ENCODE measurements around the gene TMEM184C.

DNA sequence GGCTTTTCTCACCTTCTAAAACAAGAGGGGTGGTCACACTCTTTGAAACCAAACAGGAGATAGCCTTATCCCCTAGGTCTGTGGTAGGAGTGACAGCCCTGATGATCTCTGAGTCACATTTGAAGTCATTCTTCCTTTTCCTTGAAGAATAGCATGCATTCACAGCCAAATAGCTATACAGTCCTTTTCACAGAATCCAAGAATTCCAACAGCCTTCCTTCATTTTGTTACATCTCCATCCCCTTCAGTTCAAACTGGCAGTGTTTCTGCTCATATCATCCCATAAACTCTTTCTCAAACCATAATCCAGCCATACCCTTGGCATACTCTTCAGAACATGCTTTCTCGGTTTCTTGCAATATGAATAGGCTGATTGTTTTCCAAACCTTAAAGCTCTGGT is 33.3 kb upstream of the TMEM184C start:
- TF ChIP-seq, protein P1, sequence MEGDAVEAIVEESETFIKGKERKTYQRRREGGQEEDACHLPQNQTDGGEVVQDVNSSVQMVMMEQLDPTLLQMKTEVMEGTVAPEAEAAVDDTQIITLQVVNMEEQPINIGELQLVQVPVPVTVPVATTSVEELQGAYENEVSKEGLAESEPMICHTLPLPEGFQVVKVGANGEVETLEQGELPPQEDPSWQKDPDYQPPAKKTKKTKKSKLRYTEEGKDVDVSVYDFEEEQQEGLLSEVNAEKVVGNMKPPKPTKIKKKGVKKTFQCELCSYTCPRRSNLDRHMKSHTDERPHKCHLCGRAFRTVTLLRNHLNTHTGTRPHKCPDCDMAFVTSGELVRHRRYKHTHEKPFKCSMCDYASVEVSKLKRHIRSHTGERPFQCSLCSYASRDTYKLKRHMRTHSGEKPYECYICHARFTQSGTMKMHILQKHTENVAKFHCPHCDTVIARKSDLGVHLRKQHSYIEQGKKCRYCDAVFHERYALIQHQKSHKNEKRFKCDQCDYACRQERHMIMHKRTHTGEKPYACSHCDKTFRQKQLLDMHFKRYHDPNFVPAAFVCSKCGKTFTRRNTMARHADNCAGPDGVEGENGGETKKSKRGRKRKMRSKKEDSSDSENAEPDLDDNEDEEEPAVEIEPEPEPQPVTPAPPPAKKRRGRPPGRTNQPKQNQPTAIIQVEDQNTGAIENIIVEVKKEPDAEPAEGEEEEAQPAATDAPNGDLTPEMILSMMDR (conservative IDR thresholded peaks at IDR 0.05 in 1 of 2, IDR thresholded peaks at IDR 0.05 in 1 of 2; ENCODE audit: low read depth in 1 of 2, low read length in 2 of 2) = no peak
- TF ChIP-seq EZH2 (IDR thresholded peaks at IDR 0.05; ENCODE audit: low read length, missing control alignments) = no peak
